Osteoblast (primary cell): ENCODE data around the gene MIOS. TPM values are rescaled to one million over a fixed set of nuclear protein-coding genes. Genes with fewer than 3 reads are reported as not detected.

Source experiments
- DNase-seq: peaks from one replicate; pipeline ENCODE4 v3.0.0; 2011; ENCODE audit warnings: low spot score, mixed read lengths; ENCODE audit not compliant: insufficient read length; ENCODE audit errors: missing footprints
- H2AFZ ChIP-seq: 2 replicates; pipeline ENCODE4 v1.6.0; 2011; ENCODE audit warnings: mild to moderate bottlenecking, low read length
- H3K27ac ChIP-seq: 2 replicates; pipeline ENCODE4 v1.5.1; 2011; ENCODE audit warnings: mild to moderate bottlenecking, low read depth, low read length, moderate library complexity
- H3K27me3 ChIP-seq: 2 replicates; pipeline ENCODE4 v1.6.0; 2012; ENCODE audit warnings: mild to moderate bottlenecking, control low read depth, inconsistent platforms, low read length, moderate library complexity; ENCODE audit not compliant: insufficient read depth
- H3K36me3 ChIP-seq: 2 replicates; pipeline ENCODE4 v1.5.1; 2011; ENCODE audit warnings: mild to moderate bottlenecking, low read length, control low read depth, moderate library complexity; ENCODE audit not compliant: insufficient read depth
- H3K4me1 ChIP-seq: 2 replicates; pipeline ENCODE4 v1.5.1; 2011; ENCODE audit warnings: mild to moderate bottlenecking, low read length, control low read depth, moderate library complexity; ENCODE audit not compliant: insufficient read depth
- H3K4me2 ChIP-seq: 2 replicates; pipeline ENCODE4 v1.6.0; 2011; ENCODE audit warnings: mild to moderate bottlenecking, low read length; ENCODE audit not compliant: insufficient read depth
- H3K4me3 ChIP-seq: fragments of 200-600 bp; sonication (generic); 3 replicates; pipeline ENCODE4 v1.5.1; 2012; ENCODE audit warnings: mild to moderate bottlenecking, low read length, inconsistent platforms; ENCODE audit not compliant: insufficient read depth
- H3K79me2 ChIP-seq: 2 replicates; pipeline ENCODE4 v1.6.0; 2012; ENCODE audit warnings: mild to moderate bottlenecking, low read length, control low read depth, inconsistent platforms; ENCODE audit not compliant: insufficient read depth
- H3K9me3 ChIP-seq: 2 replicates; pipeline ENCODE4 v1.5.1; 2011; ENCODE audit warnings: low read depth, low read length, control low read depth
- H4K20me1 ChIP-seq: 2 replicates; pipeline ENCODE4 v1.6.0; 2012; ENCODE audit warnings: mild to moderate bottlenecking, low read length, control low read depth; ENCODE audit not compliant: insufficient read depth
- CTCF ChIP-seq: IDR thresholded peaks from 2 replicates; pipeline ENCODE4 v1.5.1; 2011; ENCODE audit warnings: mild to moderate bottlenecking, low read depth, low read length, moderate library complexity; ENCODE audit errors: extremely low read depth
- total RNA-seq: library from RNA; depleted of rRNA; stranded (reverse); fragments of >200 nt; gene quantifications from 2 replicates; pipeline ENCODE4 v1.2.3, GENCODE V29; 2012

The MIOS gene
- total RNA-seq, 1 donor, result 43.4 TPM

- H3K36me3 ChIP-seq, result no peaks in the 10 kb centered on the region
- H3K27ac ChIP-seq, result no peak overlapping the region
- no peak for DNase-seq
- no peaks in the 10 kb centered on the region for H3K4me1 ChIP-seq
- no peak overlapping the region for H3K4me3 ChIP-seq
- H3K9me3 ChIP-seq, result no peaks in the 10 kb centered on the region
- H3K4me2 ChIP-seq, result no peak overlapping the region
- no peaks in the 10 kb centered on the region for H3K79me2 ChIP-seq
- TF ChIP-seq CTCF, result no peak
- no peaks in the 10 kb centered on the region for H4K20me1 ChIP-seq
- no peaks in the 10 kb centered on the region for H3K27me3 ChIP-seq
- H2AFZ ChIP-seq, result no peak overlapping the region
Measured at GRCh38 chr7:7620644-7621210, 54.0 kb downstream of the MIOS start.

GRCh38 chr7:7628476-7628875 is 61.8 kb downstream of the MIOS start:
- no peaks in the 10 kb centered on the region for H3K27me3 ChIP-seq
- H3K27ac ChIP-seq, result no peak overlapping the region
- no peak overlapping the region for H3K4me3 ChIP-seq
- H3K4me2 ChIP-seq, result no peak overlapping the region
- H3K4me1 ChIP-seq, result no peaks in the 10 kb centered on the region
- H2AFZ ChIP-seq, result no peak overlapping the region
- no peaks in the 10 kb centered on the region for H3K79me2 ChIP-seq
- no peaks in the 10 kb centered on the region for H4K20me1 ChIP-seq
- H3K36me3 ChIP-seq, result no peaks in the 10 kb centered on the region
- no peaks in the 10 kb centered on the region for H3K9me3 ChIP-seq
- no peak for DNase-seq
- TF ChIP-seq CTCF, result no peak

- no peaks in the 10 kb centered on the region for H4K20me1 ChIP-seq
- TF ChIP-seq CTCF, result no peak
Measured at GRCh38 chr7:7630626-7631329, 64.1 kb downstream of the MIOS start.

GRCh38 chr7:7639421-7639820 is 72.7 kb downstream of the MIOS start:
- H4K20me1 ChIP-seq, result no peaks in the 10 kb centered on the region
- peaks cover 16% of the 10 kb centered on the region for H3K4me1 ChIP-seq
- H3K4me2 ChIP-seq, result peak overlapping the region; percentile 79
- peak overlapping the region; percentile 76 for H3K4me3 ChIP-seq
- peak overlapping the region; percentile 88 for H3K27ac ChIP-seq
- no peak for DNase-seq
- no peaks in the 10 kb centered on the region for H3K36me3 ChIP-seq
- H3K27me3 ChIP-seq, result no peaks in the 10 kb centered on the region
- peaks cover 29% of the 10 kb centered on the region for H3K79me2 ChIP-seq
- TF ChIP-seq CTCF, result no peak
- no peaks in the 10 kb centered on the region for H3K9me3 ChIP-seq
- peak overlapping the region; percentile 96 for H2AFZ ChIP-seq

More at GRCh38 chr7:7630626-7631329, 64.1 kb downstream of the MIOS start:
- Histone ChIP-seq H3K27ac (no peak overlapping the region), H3K36me3 (no peaks in the 10 kb centered on the region), H3K4me2 (no peak overlapping the region), H3K4me1 (no peaks in the 10 kb centered on the region), H3K9me3 (no peaks in the 10 kb centered on the region), H3K27me3 (no peaks in the 10 kb centered on the region), H2AFZ (no peak overlapping the region), H3K4me3 (no peak overlapping the region), H3K79me2 (no peaks in the 10 kb centered on the region)
- no peak for DNase-seq
